ENCODE data around the gene DHRS7B.

DNA sequence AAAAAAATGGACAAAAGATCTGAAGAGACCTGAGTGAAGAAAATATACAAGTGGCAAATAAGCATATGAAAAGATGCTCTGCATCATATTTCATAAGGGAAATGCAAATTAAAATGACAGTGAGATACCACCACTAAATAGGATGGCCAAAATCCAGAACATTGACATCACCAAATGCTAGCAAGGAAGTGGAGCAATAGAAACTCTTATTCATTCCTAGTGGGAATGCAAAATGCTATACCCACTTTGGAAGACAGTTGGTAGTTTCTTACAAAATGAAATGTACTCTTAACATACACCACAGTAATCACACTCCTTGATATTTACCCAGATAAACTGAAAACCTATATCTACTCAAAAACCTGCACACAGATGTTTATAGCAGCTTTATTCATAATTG lies 33.6 kb downstream of the DHRS7B start:
- no peak for TF ChIP-seq POLR2AphosphoS5 (IDR thresholded peaks at IDR 0.05)
- TF ChIP-seq POLR2A (IDR thresholded peaks at IDR 0.05) = no peak
- TF ChIP-seq CTCF (IDR thresholded peaks at IDR 0.05 in 8 of 11, conservative IDR thresholded peaks at IDR 0.05 in 3 of 11) = no peak

Measured in spleen (tissue), 7 donors.